ELR (cell line): ENCODE measurements around the gene TMEM87A.
"Not testable (repeated sequence)": the region's sequence is repeated elsewhere in the genome, so short reads cannot be mapped to it uniquely, and the experiment has no call there.

Experiments
- DNase-seq: peaks from one replicate; pipeline ENCODE4 v3.0.0-alpha.2; 2015; ENCODE audit warnings: low read depth

TMEM87A gene

GRCh38 chr15:42272939-42273899 lies at the start of gene TMEM87A, which contains the start of gene GANC:
Gene TMEM87A, minus strand, starts transcription at chr15:42273433. Its CDS starts 35 bp downstream, at chr15:42273398.
Gene GANC, plus strand, starts transcription at chr15:42273201. Its CDS starts 1,281 bp downstream, at chr15:42274482.
- DNase-seq, result peak; percentile 99

GRCh38 chr15:42319206-42319605 lies 46.0 kb upstream of the TMEM87A start:
- no peak for DNase-seq

GRCh38 chr15:42316282-42316805 lies 43.1 kb upstream of the TMEM87A start:
- not testable (repeated sequence) for DNase-seq

GRCh38 chr15:42315521-42315920 lies 42.3 kb upstream of the TMEM87A start:
- DNase-seq, result peak; percentile 36

GRCh38 chr15:42314818-42315217 lies 41.6 kb upstream of the TMEM87A start:
- DNase-seq, result no peak

- no peak for DNase-seq
Measured at GRCh38 chr15:42313463-42313862, 40.2 kb upstream of the TMEM87A start.

GRCh38 chr15:42306681-42307080 lies 33.4 kb upstream of the TMEM87A start:
- DNase-seq, result no peak

GRCh38 chr15:42301004-42301403 lies 27.8 kb upstream of the TMEM87A start:
- not testable (repeated sequence) for DNase-seq

GRCh38 chr15:42289166-42289565 lies 15.9 kb upstream of the TMEM87A start:
- DNase-seq, result peak; percentile 29

GRCh38 chr15:42287931-42288330 lies 14.7 kb upstream of the TMEM87A start:
- DNase-seq, result no peak

- no peak for DNase-seq
Measured at GRCh38 chr15:42286445-42287029, 13.3 kb upstream of the TMEM87A start.

GRCh38 chr15:42285034-42285433 lies 11.8 kb upstream of the TMEM87A start:
- peak; percentile 18 for DNase-seq

GRCh38 chr15:42284551-42284950 lies 11.3 kb upstream of the TMEM87A start:
- DNase-seq, result no peak

GRCh38 chr15:42283671-42284070 lies 10.4 kb upstream of the TMEM87A start:
- DNase-seq, result no peak

GRCh38 chr15:42282926-42283325 lies 9.7 kb upstream of the TMEM87A start:
- no peak for DNase-seq

GRCh38 chr15:42282344-42282743 lies 9.1 kb upstream of the TMEM87A start:
- no peak for DNase-seq

GRCh38 chr15:42279234-42279723 lies 6.0 kb upstream of the TMEM87A start:
- no peak for DNase-seq

GRCh38 chr15:42276762-42277161 lies 3.5 kb upstream of the TMEM87A start:
- no peak for DNase-seq

GRCh38 chr15:42275780-42276391 lies 2.7 kb upstream of the TMEM87A start:
- no peak for DNase-seq

GRCh38 chr15:42274702-42274989 lies 1.4 kb upstream of the TMEM87A start:
- peak; percentile 5 for DNase-seq

GRCh38 chr15:42273900-42274701 lies 868 bp upstream of the TMEM87A start:
- DNase-seq, result peak; percentile 79

GRCh38 chr15:42270996-42271395 lies 2.2 kb downstream of the TMEM87A start:
- no peak for DNase-seq
